A549 (cell line): ENCODE measurements around the gene SCO2. TPM values are rescaled to one million over a fixed set of nuclear protein-coding genes. Genes with fewer than 3 reads are reported as not detected.

ENCODE experiments used
- ATAC-seq, 2 experiments: fragments of 200-7000 bp in 1 of 2; fragments of >200 bp in 1 of 2; cut with Nextera tagmentation in 1 of 2; cut with Tn5 transposase in 1 of 2; 3 replicates each; pipeline versions ENCODE4 v1.8.0 to v1.9.1; 2018 to 2020; ENCODE audit warnings: mild to moderate bottlenecking in 1 of 2, moderate library complexity in 1 of 2
- CTCF ChIA-PET: fragments of 300-600 bp; sonication (Branson Sonifier 250); formaldehyde crosslinking; extraction: SDS; loops from one replicate; lab custom pipeline; 2021; ENCODE audit warnings: antibody characterized with exemption, inconsistent platforms; lab: Yijun Ruan, JAX
- POLR2A ChIA-PET: fragments of 350-600 bp; formaldehyde crosslinking; extraction: SDS; loops from one replicate; lab custom pipeline; 2021; ENCODE audit warnings: antibody characterized with exemption, inconsistent platforms; lab: Yijun Ruan, JAX
- DNase-seq, 2 experiments: peaks; one replicate each; pipeline versions ENCODE4 v3.0.0 to v3.0.0-alpha.2; 2011 to 2016; ENCODE audit warnings: low read depth in 1 of 2, low spot score in 1 of 2
- FAIRE-seq: peaks from 2 replicates; lab custom pipeline; 2011; peaks lifted over from hg19 to GRCh38; lab: Jason Lieb, UNC
- H3K27ac ChIP-seq, 2 experiments: fragments of >200 bp; sonication (Bioruptor Twin); formaldehyde crosslinking; 3 replicates each; pipeline ENCODE4 v1.5.1; 2016 to 2017
- H3K4me1 ChIP-seq: fragments of >200 bp; sonication (Bioruptor Twin); formaldehyde crosslinking; 3 replicates; pipeline ENCODE4 v1.6.1; 2016
- H3K4me2 ChIP-seq: fragments of >200 bp; sonication (Bioruptor Twin); formaldehyde crosslinking; 3 replicates; pipeline ENCODE4 v1.6.1; 2016
- H3K4me3 ChIP-seq: fragments of >200 bp; sonication (Bioruptor Twin); formaldehyde crosslinking; 3 replicates; pipeline ENCODE4 v1.5.1; 2016
- H3K9me3 ChIP-seq: fragments of >200 bp; sonication (Bioruptor Twin); formaldehyde crosslinking; 3 replicates; pipeline ENCODE4 v1.6.1; 2016
- ATOH8 ChIP-seq: fragments of 250-450 bp; sonication (Bioruptor Pico); IDR thresholded peaks from 2 replicates; pipeline ENCODE4 v1.5.0; 2020; ENCODE audit warnings: low read depth, mild to moderate bottlenecking, moderate library complexity
- CBX2 ChIP-seq: fragments of 200-600 bp; sonication (generic); IDR thresholded peaks from 2 replicates; pipeline ENCODE4 v1.6.1; 2016; ENCODE audit warnings: low read depth, mild to moderate bottlenecking, borderline replicate concordance
- CEBPB ChIP-seq, 2 experiments: fragments of >200 bp in 1 of 2; sonication (Bioruptor Twin) in 1 of 2; formaldehyde crosslinking in 1 of 2; IDR thresholded peaks; 2 replicates each; pipeline ENCODE4 v1.6.1; 2012 to 2016
- ELK1 ChIP-seq: fragments of 150-350 bp; IDR thresholded peaks from 2 replicates; pipeline ENCODE4 v1.6.1; 2014; ENCODE audit warnings: low read depth, mild to moderate bottlenecking, low read length
- EP300 ChIP-seq, 2 experiments: fragments of >200 bp; sonication (Bioruptor Twin); formaldehyde crosslinking; IDR thresholded peaks; 2 replicates in 1 of 2; 3 replicates in 1 of 2; pipeline ENCODE4 v1.6.1; 2016 to 2017
- FOXS1 ChIP-seq: fragments of 250-450 bp; sonication (Bioruptor Pico); IDR thresholded peaks from 2 replicates; pipeline ENCODE4 v1.5.0; 2020; ENCODE audit warnings: mild to moderate bottlenecking, moderate library complexity
- HEYL ChIP-seq: fragments of 250-450 bp; sonication (Bioruptor Pico); IDR thresholded peaks from 2 replicates; pipeline ENCODE4 v1.8.0; 2021; ENCODE audit warnings: mild to moderate bottlenecking, moderate library complexity
- JUNB ChIP-seq: fragments of >200 bp; sonication (Bioruptor Twin); formaldehyde crosslinking; IDR thresholded peaks from 2 replicates; pipeline ENCODE4 v1.6.1; 2016
- MAFK ChIP-seq: fragments of 450-650 bp; IDR thresholded peaks from 2 replicates; pipeline ENCODE4 v1.6.1; 2014; ENCODE audit not compliant: partially characterized antibody
- MAX ChIP-seq: IDR thresholded peaks from 2 replicates; pipeline ENCODE4 v1.6.1; 2012
- NFE2L2 ChIP-seq: fragments of 150-350 bp; conservative IDR thresholded peaks from 2 replicates; pipeline ENCODE4 v1.6.1; 2014; ENCODE audit warnings: low read length
- NPAS2 ChIP-seq: fragments of 250-450 bp; sonication (Bioruptor Pico); IDR thresholded peaks from 2 replicates; pipeline ENCODE4 v1.8.0; 2022; ENCODE audit warnings: mild to moderate bottlenecking, moderate library complexity, borderline replicate concordance
- RAD21 ChIP-seq, 2 experiments: fragments of >200 bp in 1 of 2; sonication (Bioruptor Twin) in 1 of 2; formaldehyde crosslinking in 1 of 2; IDR thresholded peaks in 1 of 2; conservative IDR thresholded peaks in 1 of 2; 2 replicates in 1 of 2; 3 replicates in 1 of 2; pipeline ENCODE4 v1.6.1; 2012 to 2018; ENCODE audit warnings: inconsistent platforms in 1 of 2
- RFX5 ChIP-seq: fragments of 450-650 bp; IDR thresholded peaks from 2 replicates; pipeline ENCODE4 v1.7.1; 2014; ENCODE audit warnings: antibody characterized with exemption, mild to moderate bottlenecking, moderate library complexity
- RNF2 ChIP-seq: fragments of 200-600 bp; sonication (generic); IDR thresholded peaks from 2 replicates; pipeline ENCODE4 v1.6.1; 2016; ENCODE audit warnings: low read depth, mild to moderate bottlenecking, antibody characterized with exemption, moderate library complexity, borderline replicate concordance
- SREBF2 ChIP-seq: fragments of 450-650 bp; IDR thresholded peaks from 2 replicates; pipeline ENCODE4 v1.6.1; 2014; ENCODE audit warnings: mild to moderate bottlenecking, moderate library complexity
- TP53 ChIP-seq: fragments of 250-450 bp; sonication (Bioruptor Pico); IDR thresholded peaks from 2 replicates; pipeline ENCODE4 v1.5.0; 2021; ENCODE audit warnings: mild to moderate bottlenecking, moderate library complexity
- ZC3H11A ChIP-seq: fragments of 450-650 bp; IDR thresholded peaks from 2 replicates; pipeline ENCODE4 v1.6.1; 2014; ENCODE audit warnings: antibody characterized with exemption, mild to moderate bottlenecking
- ZNF302 ChIP-seq: fragments of 250-450 bp; sonication (Bioruptor Pico); IDR thresholded peaks from 2 replicates; pipeline ENCODE4 v1.9.0; 2021; ENCODE audit warnings: inconsistent platforms, mild to moderate bottlenecking, moderate library complexity
- ZSCAN20 ChIP-seq: fragments of 250-450 bp; sonication (Bioruptor Pico); IDR thresholded peaks from 2 replicates; pipeline ENCODE4 v1.8.0; 2022; ENCODE audit warnings: mild to moderate bottlenecking, moderate library complexity
- WGBS: methylation state at CpG from one replicate; pipeline ENCODE4 v1.1.6; 2017; ENCODE audit errors: missing lambda C conversion rate; 5-methylcytosine and 5-hydroxymethylcytosine counted together
- polyA plus RNA-seq, 4 experiments: library from polyadenylated mRNA; depleted of rRNA in 3 of 4; stranded (reverse); fragments of >200 nt; fragmentation: RNase III in 1 of 4; extraction: RNeasy Plus Mini Kit Qiagen cat#74134 plus additional on column Dnase treatment in 1 of 4; gene quantifications; 2 replicates in 3 of 4; 3 replicates in 1 of 4; pipeline ENCODE4 v1.2.3, GENCODE V29; 2011 to 2017

The SCO2 gene
- polyA plus RNA-seq, 2 of the 4 experiments (the other 2 are of a cell fraction): 0.37 to 1.7 TPM

GRCh38 chr22:50556703-50557102 is 31.3 kb upstream of the SCO2 start:
- H3K4me2 ChIP-seq: no peak overlapping the region
- ChIA-PET CTCF (interaction anchor here (0.7 to 2.0 kb wide), 6 partner anchors 11 to 37 kb away, joined by 3 to 5 read pairs (median 4); partner anchors contain the start of genes KLHDC7B and SCO2), POLR2A (no interaction called here)
- 86% methylated on average over 5 of the region's 5 CpGs for WGBS
- no peak for TF ChIP-seq TP53 (CRISPR knock-in tag)
- no peak for TF ChIP-seq EP300 (IDR thresholded peaks at IDR 0.05)
- TF ChIP-seq ZNF302 (CRISPR knock-in tag): no peak
- TF ChIP-seq CBX2: no peak
- no peak for TF ChIP-seq ZSCAN20 (CRISPR knock-in tag)
- TF ChIP-seq CEBPB (IDR thresholded peaks at IDR 0.05): no peak
- TF ChIP-seq MAFK: no peak
- TF ChIP-seq JUNB: no peak
- no peaks in the 10 kb centered on the region for H3K4me1 ChIP-seq
- no peak for FAIRE-seq
- no peak for ATAC-seq
- H3K27ac ChIP-seq: no peak overlapping the region
- H3K9me3 ChIP-seq: no peaks in the 10 kb centered on the region
- H3K4me3 ChIP-seq: no peak overlapping the region
- DNase-seq: no peak

- CTCF ChIA-PET: interaction anchor here (1.0 kb wide), 1 partner anchor 9 kb away, joined by 3 read pairs; the partner anchor contains the start of gene SYCE3
- WGBS: 66% methylated on average over 8 of the region's 8 CpGs
- TF ChIP-seq ZSCAN20 (CRISPR knock-in tag): no peak
- FAIRE-seq: no peak
- POLR2A ChIA-PET: no interaction called here
- H3K9me3 ChIP-seq: no peaks in the 10 kb centered on the region
- H3K27ac ChIP-seq: no peak overlapping the region
- no peak overlapping the region for H3K4me2 ChIP-seq
- no peak for DNase-seq
- ATAC-seq: no peak
- H3K4me1 ChIP-seq: no peaks in the 10 kb centered on the region
- H3K4me3 ChIP-seq: no peak overlapping the region
These were observed 27.9 kb upstream of the SCO2 start for GRCh38 chr22:50553310-50553709.

DNA sequence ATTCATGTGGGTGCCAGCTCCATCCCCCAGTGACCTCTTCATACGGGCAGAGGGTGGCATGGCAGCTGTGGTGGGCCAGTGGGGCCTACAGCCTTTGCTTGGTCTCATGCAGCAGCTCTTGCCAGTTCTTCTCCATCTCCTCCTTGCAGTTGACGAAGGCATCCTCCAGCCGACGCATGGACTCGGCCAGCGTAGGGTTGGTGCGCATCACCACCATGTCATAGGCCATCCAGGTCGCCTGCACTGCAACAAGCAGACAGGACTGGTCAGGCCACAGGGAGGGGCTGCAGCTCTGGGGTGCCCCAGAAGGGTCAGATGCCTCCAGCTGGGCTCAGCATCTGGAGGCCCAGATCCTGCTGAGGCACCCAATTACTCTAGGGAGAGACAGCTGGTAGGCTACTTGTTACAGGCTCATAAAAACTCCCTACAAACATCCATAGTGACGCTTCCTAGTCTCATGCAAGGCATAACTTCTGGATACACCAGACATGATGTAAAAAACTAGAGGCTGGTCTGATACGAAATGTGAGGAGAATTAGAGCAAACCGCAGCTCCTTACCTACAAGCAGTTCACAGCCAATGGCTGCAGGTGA is 25.9 kb upstream of the SCO2 start:
- 85% methylated on average over 8 of the region's 11 CpGs for WGBS
- CTCF ChIA-PET: interaction anchor here (0.9 to 2.9 kb wide), 4 partner anchors 9 to 26 kb away, joined by 3 to 13 read pairs (median 5); partner anchors contain the start of genes SCO2 and SYCE3
- H3K27ac ChIP-seq: no peak overlapping the region
- no peak overlapping the region for H3K4me3 ChIP-seq
- FAIRE-seq (no peak), DNase-seq (no peak), ATAC-seq (no peak)
- no peak overlapping the region for H3K4me2 ChIP-seq
- no peaks in the 10 kb centered on the region for H3K9me3 ChIP-seq
- no peaks in the 10 kb centered on the region; the same call in 1 of the 3 replicates for H3K4me1 ChIP-seq
- POLR2A ChIA-PET: no interaction called here
- TF ChIP-seq SREBF2: no peak
- TF ChIP-seq RFX5: no peak
- TF ChIP-seq NFE2L2: no peak
- TF ChIP-seq RNF2: no peak
- TF ChIP-seq NPAS2 (CRISPR knock-in tag): no peak
- no peak for TF ChIP-seq ATOH8
- no peak for TF ChIP-seq ZC3H11A
- TF ChIP-seq HEYL (CRISPR knock-in tag): no peak
- TF ChIP-seq TP53 (CRISPR knock-in tag): no peak
- TF ChIP-seq RAD21 (conservative IDR thresholded peaks at IDR 0.05 in 1 of 2, IDR thresholded peaks at IDR 0.05 in 1 of 2): no peak
- TF ChIP-seq FOXS1: no peak
- TF ChIP-seq EP300 (IDR thresholded peaks at IDR 0.05): no peak
- no peak for TF ChIP-seq ELK1
- no peak for TF ChIP-seq MAX
